IPS DF 19.7 (cell line): ENCODE results near the gene DMD.
"Not testable (repeated sequence)": the region's sequence is repeated elsewhere in the genome, so short reads cannot be mapped to it uniquely, and the experiment has no call there.

Experiments used
- DNase-seq: peaks from one replicate; pipeline ENCODE4 v3.0.0-alpha.2; 2013; ENCODE audit warnings: low read depth, low spot score

The DMD gene

DNA sequence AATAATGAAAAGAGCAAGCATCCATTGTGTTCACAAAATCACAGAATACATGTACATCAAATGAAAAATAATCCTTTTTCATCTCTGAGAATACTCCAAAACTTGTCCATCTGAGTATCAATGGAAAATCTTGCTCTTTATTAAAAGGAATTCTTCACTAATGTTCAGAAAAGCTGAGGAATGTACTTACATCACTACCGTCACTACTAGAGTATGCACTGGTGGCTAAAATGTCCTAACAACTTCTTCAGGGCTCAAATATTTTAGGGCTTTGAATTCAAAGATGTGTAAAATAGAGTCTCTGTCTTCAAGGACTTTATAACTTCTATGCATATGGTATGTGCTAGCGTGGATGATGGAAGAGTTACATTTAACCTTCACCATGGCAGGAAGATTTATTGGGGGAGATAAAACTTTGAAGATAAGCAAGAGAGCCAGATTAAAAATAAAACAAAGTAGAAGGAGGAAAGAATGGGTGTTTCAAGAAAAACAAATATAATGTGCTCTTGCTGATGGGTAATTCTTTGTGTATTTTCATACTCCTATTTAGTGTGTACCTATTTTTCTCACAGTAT lies 55.1 kb downstream of the DMD start:
- DNase-seq, result no peak

DNA sequence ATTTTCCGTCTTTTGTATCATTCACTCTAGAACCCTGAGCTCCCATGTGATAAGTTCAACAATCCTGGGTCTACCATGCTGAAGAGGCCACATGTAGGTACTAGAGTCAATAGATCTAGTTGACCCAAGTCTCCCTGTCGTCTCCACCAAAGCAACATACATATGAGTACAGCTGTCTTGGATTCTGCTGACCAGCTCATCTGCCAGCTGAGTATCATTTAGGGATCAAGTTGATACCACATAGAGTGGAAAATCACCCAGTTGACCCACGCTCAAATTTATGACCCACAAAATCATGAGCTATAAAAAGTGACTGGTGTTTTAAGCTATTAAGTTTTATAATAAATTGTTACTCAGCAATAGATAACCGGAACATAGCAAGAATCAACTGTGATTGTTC lies 61.8 kb downstream of the DMD start:
- DNase-seq, result no peak

DNA sequence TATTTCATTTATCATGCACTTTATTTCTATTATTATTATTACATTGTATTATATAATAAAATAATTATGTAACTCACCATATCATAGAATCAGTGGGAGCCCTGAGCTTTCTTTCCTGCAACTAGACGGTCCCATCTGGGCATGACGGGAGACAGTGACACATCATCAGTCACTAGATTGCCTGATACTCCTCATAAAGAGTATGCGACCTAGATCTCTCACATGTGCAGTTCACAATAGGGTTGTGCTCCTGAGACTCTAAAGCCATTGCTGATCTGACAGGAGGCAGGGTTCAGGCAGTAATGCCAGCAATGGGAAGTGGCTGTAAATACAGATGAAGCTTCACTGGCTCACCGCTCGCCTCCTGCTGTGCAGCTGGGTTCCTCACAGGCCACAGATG lies 62.3 kb downstream of the DMD start:
- no peak for DNase-seq

DNA sequence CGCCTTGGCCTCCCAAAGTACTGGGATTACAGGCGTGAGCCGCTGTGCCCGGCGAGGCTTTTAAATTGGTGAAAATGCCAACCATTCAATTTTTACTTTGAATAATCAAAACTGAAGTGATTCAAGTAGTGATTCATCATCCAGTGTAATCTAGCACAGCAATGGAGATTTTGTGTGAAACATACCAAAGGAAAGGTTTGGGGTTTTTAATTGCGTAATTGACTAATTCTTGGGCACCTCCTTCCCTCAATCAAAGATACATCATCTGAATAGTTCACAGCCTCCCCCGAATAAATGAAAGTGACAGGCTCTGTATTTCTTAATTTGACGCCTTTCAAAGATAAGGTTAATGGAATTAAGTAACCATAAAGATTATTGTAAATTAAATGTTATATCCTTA lies 69.0 kb downstream of the DMD start:
- no peak for DNase-seq

DNA sequence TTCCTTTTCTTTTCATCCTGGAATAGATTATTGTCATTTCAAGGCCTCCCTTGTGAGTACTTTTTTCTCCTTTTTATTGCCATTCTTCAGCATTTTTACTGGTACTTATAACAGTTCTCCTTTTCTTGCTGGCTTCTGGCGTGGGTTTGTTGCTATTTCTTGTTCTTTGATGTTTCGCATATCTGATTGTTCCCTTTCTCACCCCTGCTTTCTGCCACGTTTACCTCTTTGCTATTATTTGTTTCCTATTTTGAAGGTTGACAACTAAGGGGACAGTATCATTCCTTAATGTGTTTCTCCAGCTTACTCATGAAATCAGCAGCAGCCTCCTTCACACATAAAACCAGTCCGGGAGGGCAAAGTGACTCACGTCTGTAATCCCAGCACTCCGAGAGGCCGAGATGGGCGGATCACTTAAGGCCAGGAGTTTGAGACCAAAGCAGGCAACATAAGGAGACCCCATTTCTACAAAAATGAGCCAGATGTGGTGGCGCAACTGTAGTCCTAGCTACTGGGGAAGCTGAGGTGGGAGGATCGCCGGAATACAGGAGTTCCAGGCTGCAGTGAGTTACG lies 72.6 kb downstream of the DMD start:
- no peak for DNase-seq

DNA sequence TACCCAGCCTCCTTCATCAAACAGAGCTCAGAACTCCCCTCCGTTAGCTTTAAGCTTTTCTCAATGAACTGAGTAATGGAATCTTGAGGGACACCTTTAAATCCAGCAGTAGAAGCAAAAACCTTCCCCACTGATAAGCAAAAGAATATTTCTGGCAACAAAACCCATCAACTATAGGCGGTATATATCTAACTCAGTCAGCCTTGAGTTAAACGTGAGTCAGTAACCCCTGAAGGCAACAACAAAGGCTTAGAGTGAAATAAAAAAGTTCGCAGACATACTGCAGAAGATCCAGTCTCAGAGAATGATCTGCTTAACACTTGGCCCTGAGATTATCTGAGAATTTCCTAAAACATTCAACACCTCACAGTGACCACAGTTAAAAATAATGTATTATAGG lies 77.2 kb downstream of the DMD start:
- no peak for DNase-seq

DNA sequence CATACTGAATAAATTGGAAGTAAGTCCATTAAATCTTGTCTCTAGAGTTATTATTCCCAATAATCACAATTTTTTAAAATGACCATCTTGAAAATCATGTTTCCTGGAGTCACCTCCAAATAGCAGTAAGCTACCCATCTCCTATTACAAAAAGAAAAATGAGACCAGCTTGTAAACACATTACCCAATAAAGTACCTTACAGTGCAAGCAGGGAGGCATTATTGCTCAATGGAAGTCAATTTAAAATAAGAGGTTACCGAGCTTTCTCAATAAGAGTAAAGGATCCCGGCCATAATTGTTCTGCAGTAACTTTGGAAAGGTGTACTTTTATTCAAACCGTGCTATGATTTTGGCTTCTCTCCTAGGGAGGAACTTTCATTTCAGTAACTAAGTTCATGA lies 78.0 kb downstream of the DMD start:
- DNase-seq, result no peak

DNA sequence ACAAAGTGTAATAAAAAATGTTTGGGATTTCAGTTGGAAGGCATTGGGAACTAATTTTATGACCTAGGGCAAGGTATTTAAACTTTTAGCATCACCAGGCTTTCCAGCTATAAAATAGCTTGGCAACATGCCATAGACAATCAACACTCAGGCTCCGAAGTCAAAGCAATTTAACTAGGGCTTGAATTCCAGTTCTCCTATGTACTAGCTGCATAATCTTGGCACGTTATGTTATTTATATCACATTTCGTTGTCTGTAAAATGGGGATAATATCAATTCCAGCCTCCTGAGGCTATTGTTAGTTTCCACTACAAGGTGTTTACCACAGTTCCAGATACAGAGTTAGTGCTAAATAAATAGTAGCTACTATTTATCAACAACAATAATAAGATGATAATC lies 78.8 kb downstream of the DMD start:
- DNase-seq, result no peak

DNA sequence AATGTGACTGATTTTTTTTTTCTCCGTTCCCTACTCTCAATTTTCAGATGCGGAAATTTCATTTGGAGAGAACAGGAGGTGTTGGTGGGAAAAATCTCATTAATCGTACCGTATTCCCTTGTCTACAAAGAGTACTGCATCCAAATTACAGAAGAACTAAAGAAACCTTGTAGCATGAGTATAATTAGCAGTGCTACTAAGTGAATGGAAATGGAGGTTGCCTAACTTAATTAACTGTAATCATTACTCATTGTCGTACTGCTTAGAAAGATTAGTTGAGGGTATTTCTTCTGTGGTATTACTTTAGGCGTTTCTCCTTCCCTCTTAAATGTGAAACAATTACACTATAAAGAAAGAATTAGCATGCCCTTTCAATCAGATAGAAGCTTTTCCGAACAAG lies 81.7 kb downstream of the DMD start:
- no peak for DNase-seq

DNA sequence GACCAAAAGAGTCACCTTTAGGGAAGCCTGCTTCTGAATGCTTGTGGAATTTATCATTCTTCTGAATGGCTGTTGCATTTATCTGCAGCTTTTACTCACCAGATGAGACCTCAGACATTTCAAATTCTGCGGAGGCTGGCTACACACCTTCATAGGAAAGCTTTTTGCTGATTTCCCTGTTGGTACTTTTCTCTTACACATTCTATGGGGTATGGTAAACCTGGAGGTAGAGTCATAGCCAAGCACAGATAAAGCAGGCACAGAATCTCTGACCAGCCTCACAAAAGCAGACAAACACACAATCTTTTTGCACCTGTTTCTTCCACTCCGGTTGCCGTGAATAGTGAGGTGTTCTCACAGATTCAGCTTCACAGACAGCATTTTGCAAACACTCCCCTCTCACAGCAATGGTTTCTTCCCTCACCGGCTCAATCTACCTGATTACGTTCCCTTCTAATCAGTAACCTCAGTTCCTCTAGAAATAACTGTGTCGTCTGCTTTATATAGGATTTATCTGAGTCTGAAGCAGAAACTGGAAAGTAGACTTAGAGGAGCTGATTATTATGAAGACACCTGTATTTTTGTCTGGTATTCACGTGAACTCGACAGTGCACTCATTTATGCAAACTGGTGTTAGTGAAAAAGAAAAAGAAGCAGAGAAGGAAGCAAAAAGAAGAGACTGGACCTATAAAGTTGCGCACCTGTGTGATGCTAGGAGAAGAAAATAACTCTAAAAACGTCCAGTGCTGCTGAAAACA lies 83.1 kb downstream of the DMD start:
- no peak for DNase-seq

DNA sequence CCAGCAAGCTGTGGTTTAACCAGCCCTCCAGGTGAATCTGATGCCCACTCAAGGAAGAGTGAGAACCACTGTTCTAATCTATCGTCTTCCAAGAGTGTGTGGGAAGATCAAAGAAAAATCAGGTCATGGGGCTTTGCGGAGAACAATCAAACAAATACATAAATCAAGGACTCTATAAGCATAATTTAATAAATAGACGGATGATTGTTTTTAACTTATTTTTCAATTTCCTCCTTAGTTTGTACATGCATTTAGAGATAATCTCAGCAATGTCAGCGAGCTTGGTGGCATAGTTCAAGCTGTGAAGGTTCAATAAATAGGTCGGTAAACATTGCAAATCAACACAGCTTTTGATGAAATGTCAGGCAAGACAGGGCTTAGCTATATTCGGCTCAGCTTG lies 84.9 kb downstream of the DMD start:
- DNase-seq, result no peak

DNA sequence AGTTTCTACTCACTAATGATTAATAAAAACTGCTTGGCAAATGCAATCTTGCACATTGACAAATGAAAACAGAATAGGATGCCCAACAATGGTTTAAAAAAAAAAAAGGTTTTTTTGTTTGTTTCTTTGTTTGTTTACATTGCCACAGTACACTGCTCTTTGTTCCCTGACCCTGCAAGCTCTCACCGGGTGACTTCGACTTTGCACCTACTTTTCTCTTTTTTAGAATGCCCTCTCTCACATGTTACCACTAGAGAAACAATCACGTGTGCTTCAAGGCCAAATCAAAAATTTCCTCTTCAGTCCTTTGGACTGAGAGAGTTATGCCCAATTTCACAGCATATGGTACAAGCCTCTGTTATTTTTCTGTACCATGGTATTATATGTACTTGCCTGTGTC lies 101.5 kb downstream of the DMD start:
- no peak for DNase-seq

DNA sequence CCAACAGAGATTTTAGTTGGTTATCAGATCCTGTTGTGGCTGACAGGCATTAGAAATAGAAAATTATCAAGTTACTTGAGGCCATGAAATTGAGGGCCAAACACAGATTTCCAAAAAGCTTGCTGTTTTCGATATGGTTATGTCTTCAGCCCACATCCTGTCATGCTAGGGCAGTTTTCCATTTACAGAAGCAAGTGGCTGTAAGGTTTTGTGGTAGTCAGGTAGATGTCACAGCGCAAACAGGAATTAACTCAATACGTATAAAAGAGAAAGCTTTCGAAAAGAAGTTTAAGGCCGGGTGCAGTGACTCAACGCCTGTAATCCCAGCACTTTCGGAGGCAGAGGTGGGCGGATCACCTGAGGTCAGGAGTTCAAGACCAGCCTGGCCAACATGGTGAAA lies 104.6 kb downstream of the DMD start:
- no peak for DNase-seq

DNA sequence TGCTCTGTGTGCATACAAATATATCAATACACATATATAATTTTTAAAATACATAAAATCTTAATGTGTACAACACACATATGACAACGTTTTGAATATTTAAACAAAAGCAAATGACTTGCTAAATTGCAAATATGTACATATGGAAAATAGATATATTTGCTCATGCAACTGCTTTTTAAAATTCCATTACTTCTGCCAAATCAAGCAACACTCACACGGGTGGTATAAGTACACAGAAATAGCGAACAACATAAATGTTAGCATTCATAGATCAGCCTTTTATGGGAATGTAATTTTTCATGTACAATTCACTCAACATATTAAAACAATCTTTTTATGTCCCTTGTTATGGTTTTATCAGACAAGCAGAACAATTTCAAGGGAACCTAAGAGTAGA lies 116.3 kb downstream of the DMD start:
- DNase-seq, result no peak

DNA sequence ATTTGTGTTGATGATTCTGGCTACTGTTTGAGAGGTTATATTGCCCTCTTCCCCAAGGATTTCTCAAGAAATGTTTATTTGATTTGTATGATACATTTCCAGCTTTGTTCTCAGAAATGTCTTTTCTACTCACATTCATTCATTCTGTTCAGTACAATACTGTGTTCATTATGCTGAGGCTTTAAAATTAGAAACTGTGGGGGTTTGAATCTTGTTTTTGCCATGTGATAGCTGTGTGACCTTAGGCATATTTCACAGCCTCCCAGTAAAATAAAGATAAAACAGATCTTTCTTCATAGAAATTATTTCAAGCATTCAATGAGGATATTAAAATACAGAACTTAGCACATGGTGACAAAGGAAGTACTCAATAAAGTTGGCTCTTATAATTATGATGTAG lies 123.9 kb downstream of the DMD start:
- no peak for DNase-seq

DNA sequence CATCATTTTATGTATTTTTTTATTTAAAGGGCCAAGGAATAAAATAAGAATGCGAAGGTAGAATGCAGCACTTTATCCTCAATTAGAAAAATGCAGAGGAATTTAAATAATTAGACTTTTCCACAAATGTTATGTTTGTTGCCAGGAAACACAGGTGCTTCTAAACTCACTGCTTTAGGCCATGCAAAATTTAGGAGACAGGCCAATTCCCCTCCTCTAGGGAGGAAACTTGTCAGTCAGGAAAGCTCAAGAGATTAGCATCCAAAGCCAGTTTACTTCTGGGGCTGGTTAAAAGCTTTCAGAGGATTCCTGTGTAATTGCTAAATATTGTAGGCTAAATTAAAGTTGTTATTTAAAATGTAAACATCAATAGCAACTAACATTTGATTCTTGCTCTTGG lies 124.5 kb downstream of the DMD start:
- no peak for DNase-seq

DNA sequence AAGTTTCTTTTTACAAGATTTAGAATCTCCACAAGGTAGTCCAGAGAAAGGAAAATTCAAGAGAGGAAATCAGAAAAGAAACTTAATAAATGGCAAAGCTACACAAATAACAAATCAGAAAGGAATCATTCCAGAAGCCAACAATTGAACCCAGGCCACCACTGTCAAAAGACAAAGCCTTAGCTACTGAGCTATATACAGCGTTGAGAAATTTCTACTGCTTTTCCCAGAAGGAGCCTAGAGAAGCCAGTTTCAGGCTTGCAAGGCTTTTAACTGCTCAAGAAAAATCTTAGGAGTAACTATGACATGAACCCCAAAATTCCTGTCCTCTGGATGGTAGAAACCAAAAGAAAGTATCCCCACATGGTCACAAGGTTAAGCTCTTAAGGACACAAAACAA lies 129.0 kb downstream of the DMD start:
- DNase-seq, result no peak

DNA sequence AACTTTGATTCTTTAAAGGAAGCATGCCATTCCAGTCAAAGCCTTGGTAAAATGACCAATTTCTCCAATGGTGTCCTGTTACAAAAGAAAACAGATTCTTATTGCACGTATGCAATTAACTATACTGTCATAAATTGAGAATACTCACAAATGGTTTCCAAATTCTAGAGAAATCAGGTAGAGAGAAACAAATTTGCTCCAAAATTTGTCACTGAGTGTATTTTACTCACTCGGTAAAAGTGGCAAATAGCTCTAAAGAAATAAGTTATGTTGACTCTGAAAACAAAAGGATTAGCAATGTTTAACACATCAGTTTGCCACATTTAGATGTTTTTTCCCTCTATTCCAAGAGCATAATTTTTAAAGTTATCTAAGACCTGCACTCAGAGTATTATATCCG lies 133.1 kb downstream of the DMD start:
- DNase-seq, result no peak

DNA sequence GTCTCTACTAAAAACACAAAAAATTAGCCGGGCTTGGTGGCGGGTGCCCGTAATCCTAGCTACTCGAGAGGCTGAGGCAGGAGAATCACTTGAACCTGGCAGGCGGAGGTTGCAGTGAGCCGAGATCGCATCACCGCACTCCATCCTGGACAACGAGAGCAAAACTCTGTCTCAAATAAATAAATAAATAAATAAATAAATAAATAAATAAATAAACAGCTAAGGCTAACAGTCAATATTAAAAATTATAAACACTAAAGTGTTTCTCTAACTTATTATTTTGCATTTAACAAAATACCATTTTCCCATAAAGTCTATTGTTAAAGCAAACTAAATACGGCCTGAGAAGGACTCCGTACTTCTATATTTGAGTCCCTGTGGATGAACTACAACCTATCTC lies 137.7 kb downstream of the DMD start:
- not testable (repeated sequence) for DNase-seq

DNA sequence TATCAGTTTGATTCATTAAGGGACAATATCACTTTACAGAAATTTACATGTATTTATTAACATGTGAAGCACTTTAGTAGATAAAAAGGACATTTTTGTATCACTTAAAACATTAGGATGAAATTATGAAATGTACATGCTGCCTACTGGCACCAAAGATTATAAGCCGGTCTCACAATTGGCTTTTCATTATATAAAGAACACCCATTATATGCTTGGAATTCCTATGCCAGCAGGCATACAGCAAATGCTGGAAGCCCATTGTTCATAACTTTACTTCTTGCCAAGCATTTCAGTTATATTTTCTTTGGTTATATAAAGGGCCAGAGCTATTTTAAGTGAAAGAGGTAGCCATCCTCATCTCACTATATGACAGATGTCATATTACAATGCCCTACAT lies 145.9 kb downstream of the DMD start:
- DNase-seq, result no peak

DNA sequence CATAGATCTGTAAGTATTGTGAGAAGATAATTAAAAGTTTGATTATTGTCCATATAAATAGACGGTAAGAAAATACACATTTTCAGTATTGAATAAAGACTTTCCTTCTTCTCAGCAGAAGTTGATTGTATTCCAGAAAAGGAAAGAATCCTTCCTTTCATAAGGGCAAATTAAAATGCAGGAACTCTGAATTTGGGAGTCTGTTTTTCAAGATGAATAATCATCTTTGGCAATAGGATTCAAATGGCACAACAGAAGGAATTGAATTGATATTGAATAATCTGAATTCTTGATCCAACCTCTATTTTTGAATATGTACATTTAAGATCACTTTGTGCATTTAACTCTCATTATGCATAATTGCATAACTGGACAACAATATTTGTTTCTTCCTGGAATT lies 149.3 kb downstream of the DMD start:
- no peak for DNase-seq

DNA sequence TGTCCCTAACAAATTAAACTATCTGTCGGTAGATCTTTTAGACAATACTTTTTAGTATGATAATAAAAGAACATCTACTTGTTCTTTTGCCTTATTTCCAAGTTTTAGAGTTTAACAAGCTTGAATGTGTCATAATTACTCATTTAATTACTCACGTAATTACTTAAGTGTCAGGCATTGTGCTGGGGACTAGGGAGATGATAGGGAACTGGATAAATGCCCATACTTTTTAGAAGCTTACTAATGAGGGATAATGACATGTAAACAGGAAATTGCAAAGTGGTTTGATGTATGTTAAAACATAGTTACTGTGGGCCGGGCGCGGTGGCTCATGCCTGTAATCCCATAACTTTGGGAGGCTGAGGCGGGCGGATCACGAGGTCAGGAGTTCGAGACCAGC lies 158.3 kb downstream of the DMD start:
- no peak for DNase-seq

DNA sequence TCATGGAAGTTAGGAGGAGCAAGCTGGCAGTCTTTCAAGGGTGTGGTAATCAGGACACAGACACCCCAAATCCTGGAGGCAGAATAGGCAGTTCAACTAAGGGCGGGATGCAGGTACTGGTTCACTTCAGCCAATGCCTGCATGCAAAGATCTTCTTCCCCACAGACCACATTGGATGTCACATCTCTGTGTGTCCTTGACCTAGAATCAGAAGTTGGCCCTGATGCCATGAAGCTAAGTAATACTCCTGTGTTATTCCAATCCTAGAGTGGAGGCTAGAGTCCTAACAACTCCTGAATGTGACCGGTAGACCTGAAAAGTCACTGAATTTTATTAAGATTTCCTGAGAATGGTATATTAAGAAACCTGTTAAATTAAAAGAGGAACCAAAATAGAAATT lies 165.5 kb downstream of the DMD start:
- DNase-seq, result no peak

DNA sequence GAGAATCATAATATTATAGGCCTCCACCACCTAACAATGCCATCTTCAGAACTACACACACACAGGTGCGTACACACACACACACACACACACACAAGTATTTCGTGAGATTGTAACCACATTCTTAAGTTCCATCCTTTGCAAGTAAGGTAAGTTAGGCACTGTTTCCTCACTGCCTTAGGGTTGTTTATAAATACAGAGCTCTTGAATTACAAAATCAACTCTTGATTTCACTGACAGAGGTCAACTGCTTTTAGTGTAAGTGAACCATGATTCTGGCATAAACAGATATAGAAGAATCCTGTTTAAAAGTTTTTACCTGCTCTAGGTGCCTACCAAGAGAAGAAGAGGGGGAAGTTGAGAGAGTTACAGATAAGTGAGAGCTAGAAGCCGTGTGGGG lies 166.1 kb downstream of the DMD start:
- no peak for DNase-seq
